ENCODE results near the gene SRPK2.

GRCh38 chr7:105216786-105217185, 171.9 kb downstream of the SRPK2 start:
- TF ChIP-seq POLR2A (IDR thresholded peaks at IDR 0.05) (no peak), CTCF (IDR thresholded peaks at IDR 0.05) (no peak)

All from testis (tissue), 2 donors.